HCT116 (cell line): ENCODE results near the gene PEAK1.

Experiments used
- CBX3 ChIP-seq: IDR thresholded peaks from 2 replicates; pipeline ENCODE4 v1.6.1; 2012; ENCODE audit warnings: low read depth
- CEBPB ChIP-seq: IDR thresholded peaks from 2 replicates; pipeline ENCODE4 v1.6.1; 2012; ENCODE audit warnings: low read depth
- EZH2 ChIP-seq: fragments of 200-600 bp; sonication (generic); IDR thresholded peaks from 2 replicates; pipeline ENCODE4 v1.6.1; 2017; ENCODE audit warnings: antibody characterized with exemption, mixed run types
- POLR2A ChIP-seq: IDR thresholded peaks from 2 replicates; pipeline ENCODE4 v1.7.0; 2011; ENCODE audit warnings: borderline replicate concordance; ENCODE audit not compliant: insufficient read depth, insufficient read length; ENCODE audit errors: extremely low read depth
- RAD21 ChIP-seq: IDR thresholded peaks from 2 replicates; pipeline ENCODE4 v1.6.1; 2012; ENCODE audit warnings: low read depth, mild to moderate bottlenecking
- SP1 ChIP-seq: IDR thresholded peaks from 2 replicates; pipeline ENCODE4 v1.6.1; 2012; ENCODE audit warnings: low read depth
- YY1 ChIP-seq: IDR thresholded peaks from 2 replicates; pipeline ENCODE4 v1.6.1; 2011; ENCODE audit warnings: low read length, low read depth, moderate library complexity, mild to moderate bottlenecking; ENCODE audit not compliant: insufficient replicate concordance; ENCODE audit errors: extremely low read depth
- ZFX ChIP-seq: fragments of 450-650 bp; IDR thresholded peaks from 2 replicates; pipeline ENCODE4 v1.6.1; 2017
- ZNF274 ChIP-seq: fragments of 200-500 bp; sonication (Bioruptor generic); IDR thresholded peaks from 2 replicates; pipeline ENCODE4 v1.6.1; 2014; ENCODE audit warnings: mild to moderate bottlenecking, low read depth, low read length, inconsistent platforms
- TF ChIP-seq, protein P1 (sequence below): IDR thresholded peaks from 2 replicates; pipeline ENCODE4 v1.6.1; 2012; ENCODE audit warnings: low read depth
- TF ChIP-seq, protein P2 (sequence below), 3 experiments: fragments of 200-600 bp in 1 of 3; sonication (generic) in 1 of 3; IDR thresholded peaks in 2 of 3; conservative IDR thresholded peaks in 1 of 3; 2 replicates each; pipeline ENCODE4 v1.5.1; 2012 to 2017; ENCODE audit warnings: low read depth in 2 of 3, low read length in 2 of 3, antibody characterized with exemption in 1 of 3, borderline replicate concordance in 1 of 3, control low read depth in 1 of 3, mild to moderate bottlenecking in 1 of 3, mixed read lengths in 1 of 3, mixed run types in 1 of 3, moderate library complexity in 1 of 3; ENCODE audit not compliant: insufficient read depth in 1 of 3
- TF ChIP-seq, protein P3 (sequence below): IDR thresholded peaks from 2 replicates; pipeline ENCODE4 v1.6.1; 2012
- TF ChIP-seq, protein P4 (sequence below): IDR thresholded peaks from 2 replicates; pipeline ENCODE4 v1.6.1; 2011; ENCODE audit warnings: mild to moderate bottlenecking, low read length, moderate library complexity; ENCODE audit not compliant: insufficient replicate concordance; ENCODE audit errors: extremely low read depth

DNA sequence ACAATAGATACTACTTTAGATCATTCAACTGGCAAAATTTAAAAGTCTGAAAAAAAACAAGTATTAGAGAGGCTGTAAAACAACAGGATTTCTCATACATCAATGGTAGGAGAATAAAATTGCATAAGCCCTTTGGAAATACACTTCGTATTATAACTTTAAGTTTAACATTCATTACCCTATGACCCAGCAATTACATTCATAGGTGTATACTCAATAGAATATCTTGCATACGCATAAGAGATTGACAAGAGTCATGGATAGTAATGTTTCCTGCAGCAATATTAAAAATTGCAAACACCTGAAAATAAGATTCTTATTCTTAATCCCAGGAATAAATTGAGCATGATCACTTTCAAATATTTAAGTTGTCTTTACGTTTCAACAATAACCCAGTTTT is 63.6 kb downstream of the PEAK1 start:
- TF ChIP-seq, protein P1, sequence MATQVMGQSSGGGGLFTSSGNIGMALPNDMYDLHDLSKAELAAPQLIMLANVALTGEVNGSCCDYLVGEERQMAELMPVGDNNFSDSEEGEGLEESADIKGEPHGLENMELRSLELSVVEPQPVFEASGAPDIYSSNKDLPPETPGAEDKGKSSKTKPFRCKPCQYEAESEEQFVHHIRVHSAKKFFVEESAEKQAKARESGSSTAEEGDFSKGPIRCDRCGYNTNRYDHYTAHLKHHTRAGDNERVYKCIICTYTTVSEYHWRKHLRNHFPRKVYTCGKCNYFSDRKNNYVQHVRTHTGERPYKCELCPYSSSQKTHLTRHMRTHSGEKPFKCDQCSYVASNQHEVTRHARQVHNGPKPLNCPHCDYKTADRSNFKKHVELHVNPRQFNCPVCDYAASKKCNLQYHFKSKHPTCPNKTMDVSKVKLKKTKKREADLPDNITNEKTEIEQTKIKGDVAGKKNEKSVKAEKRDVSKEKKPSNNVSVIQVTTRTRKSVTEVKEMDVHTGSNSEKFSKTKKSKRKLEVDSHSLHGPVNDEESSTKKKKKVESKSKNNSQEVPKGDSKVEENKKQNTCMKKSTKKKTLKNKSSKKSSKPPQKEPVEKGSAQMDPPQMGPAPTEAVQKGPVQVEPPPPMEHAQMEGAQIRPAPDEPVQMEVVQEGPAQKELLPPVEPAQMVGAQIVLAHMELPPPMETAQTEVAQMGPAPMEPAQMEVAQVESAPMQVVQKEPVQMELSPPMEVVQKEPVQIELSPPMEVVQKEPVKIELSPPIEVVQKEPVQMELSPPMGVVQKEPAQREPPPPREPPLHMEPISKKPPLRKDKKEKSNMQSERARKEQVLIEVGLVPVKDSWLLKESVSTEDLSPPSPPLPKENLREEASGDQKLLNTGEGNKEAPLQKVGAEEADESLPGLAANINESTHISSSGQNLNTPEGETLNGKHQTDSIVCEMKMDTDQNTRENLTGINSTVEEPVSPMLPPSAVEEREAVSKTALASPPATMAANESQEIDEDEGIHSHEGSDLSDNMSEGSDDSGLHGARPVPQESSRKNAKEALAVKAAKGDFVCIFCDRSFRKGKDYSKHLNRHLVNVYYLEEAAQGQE, result no peak
- no peak for TF ChIP-seq SP1
- TF ChIP-seq, protein P2, sequence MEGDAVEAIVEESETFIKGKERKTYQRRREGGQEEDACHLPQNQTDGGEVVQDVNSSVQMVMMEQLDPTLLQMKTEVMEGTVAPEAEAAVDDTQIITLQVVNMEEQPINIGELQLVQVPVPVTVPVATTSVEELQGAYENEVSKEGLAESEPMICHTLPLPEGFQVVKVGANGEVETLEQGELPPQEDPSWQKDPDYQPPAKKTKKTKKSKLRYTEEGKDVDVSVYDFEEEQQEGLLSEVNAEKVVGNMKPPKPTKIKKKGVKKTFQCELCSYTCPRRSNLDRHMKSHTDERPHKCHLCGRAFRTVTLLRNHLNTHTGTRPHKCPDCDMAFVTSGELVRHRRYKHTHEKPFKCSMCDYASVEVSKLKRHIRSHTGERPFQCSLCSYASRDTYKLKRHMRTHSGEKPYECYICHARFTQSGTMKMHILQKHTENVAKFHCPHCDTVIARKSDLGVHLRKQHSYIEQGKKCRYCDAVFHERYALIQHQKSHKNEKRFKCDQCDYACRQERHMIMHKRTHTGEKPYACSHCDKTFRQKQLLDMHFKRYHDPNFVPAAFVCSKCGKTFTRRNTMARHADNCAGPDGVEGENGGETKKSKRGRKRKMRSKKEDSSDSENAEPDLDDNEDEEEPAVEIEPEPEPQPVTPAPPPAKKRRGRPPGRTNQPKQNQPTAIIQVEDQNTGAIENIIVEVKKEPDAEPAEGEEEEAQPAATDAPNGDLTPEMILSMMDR (IDR thresholded peaks at IDR 0.05 in 2 of 3, conservative IDR thresholded peaks at IDR 0.05 in 1 of 3; ENCODE audit: borderline replicate concordance in 1 of 3, insufficient read depth in 1 of 3, low read depth in 2 of 3, low read length in 2 of 3), result no peak
- no peak for TF ChIP-seq CEBPB
- no peak for TF ChIP-seq POLR2A
- TF ChIP-seq EZH2, result no peak
- no peak for TF ChIP-seq ZNF274
- TF ChIP-seq CBX3, result no peak
- no peak for TF ChIP-seq YY1
- TF ChIP-seq RAD21, result no peak
- no peak for TF ChIP-seq ZFX
- TF ChIP-seq, protein P3, sequence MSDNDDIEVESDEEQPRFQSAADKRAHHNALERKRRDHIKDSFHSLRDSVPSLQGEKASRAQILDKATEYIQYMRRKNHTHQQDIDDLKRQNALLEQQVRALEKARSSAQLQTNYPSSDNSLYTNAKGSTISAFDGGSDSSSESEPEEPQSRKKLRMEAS, result no peak
- TF ChIP-seq, protein P4, sequence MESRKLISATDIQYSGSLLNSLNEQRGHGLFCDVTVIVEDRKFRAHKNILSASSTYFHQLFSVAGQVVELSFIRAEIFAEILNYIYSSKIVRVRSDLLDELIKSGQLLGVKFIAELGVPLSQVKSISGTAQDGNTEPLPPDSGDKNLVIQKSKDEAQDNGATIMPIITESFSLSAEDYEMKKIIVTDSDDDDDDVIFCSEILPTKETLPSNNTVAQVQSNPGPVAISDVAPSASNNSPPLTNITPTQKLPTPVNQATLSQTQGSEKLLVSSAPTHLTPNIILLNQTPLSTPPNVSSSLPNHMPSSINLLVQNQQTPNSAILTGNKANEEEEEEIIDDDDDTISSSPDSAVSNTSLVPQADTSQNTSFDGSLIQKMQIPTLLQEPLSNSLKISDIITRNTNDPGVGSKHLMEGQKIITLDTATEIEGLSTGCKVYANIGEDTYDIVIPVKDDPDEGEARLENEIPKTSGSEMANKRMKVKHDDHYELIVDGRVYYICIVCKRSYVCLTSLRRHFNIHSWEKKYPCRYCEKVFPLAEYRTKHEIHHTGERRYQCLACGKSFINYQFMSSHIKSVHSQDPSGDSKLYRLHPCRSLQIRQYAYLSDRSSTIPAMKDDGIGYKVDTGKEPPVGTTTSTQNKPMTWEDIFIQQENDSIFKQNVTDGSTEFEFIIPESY, result no peak
